ENCODE results near the gene AMMECR1. TPM values are rescaled to one million over a fixed set of nuclear protein-coding genes. Genes with fewer than 3 reads are reported as not detected.
"Not testable (repeated sequence)": the region's sequence is repeated elsewhere in the genome, so short reads cannot be mapped to it uniquely, and the experiment has no call there.

The AMMECR1 gene
- total RNA-seq, 4 donors from 2014 or later: 2.2 to 4.2 (median 2.9) TPM

DNA sequence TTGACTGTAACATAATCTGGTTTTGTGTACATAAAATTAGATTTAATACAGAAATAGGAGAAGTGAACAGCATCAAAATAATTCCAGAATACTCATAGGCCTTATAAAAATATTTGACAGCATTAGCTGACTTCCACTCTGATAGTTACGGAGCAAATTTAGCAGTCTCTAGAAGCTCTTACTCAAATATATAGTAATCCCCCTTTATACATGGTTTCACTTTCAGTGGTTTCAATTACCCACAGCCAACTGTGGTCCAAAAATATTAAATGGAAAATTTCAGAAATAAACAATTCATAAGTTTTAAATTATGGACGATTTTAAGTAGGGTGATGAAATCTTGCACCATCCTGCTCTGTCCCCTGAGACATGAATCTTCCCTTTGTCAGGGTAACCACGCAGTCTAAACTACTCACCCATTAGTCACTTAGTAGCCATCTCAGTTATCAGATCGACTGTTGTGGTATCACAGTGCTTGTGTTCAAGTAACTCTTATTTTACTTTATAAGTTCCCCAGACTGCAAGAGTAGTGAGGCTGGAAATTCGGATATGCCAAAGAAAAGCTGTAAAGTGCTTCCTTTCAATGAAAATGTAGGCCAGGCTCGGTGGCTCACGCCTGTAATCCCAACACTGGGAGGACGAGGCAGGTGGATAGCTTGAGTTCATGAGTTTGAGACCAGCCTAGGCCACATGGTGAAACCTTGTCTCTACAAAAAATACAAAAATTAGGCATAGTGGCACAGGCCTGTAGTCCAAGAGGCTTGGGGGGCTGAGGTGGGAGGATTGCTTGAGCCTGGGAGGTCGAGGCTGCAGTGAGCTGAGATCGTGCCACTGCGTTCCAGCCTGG lies 23.5 kb upstream of the AMMECR1 start:
- no peak for TF ChIP-seq POLR2A (IDR thresholded peaks at IDR 0.05)
- no peak for TF ChIP-seq EP300 (IDR thresholded peaks at IDR 0.05)
- TF ChIP-seq, protein P1, sequence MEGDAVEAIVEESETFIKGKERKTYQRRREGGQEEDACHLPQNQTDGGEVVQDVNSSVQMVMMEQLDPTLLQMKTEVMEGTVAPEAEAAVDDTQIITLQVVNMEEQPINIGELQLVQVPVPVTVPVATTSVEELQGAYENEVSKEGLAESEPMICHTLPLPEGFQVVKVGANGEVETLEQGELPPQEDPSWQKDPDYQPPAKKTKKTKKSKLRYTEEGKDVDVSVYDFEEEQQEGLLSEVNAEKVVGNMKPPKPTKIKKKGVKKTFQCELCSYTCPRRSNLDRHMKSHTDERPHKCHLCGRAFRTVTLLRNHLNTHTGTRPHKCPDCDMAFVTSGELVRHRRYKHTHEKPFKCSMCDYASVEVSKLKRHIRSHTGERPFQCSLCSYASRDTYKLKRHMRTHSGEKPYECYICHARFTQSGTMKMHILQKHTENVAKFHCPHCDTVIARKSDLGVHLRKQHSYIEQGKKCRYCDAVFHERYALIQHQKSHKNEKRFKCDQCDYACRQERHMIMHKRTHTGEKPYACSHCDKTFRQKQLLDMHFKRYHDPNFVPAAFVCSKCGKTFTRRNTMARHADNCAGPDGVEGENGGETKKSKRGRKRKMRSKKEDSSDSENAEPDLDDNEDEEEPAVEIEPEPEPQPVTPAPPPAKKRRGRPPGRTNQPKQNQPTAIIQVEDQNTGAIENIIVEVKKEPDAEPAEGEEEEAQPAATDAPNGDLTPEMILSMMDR (IDR thresholded peaks at IDR 0.05): no peak
- H3K27ac ChIP-seq: no peak overlapping the region
- WGBS, 2 donors: 67 to 68% methylated on average over 11 of the region's 11 CpGs
- H3K36me3 ChIP-seq: no peaks in the 10 kb centered on the region
- H3K27me3 ChIP-seq: no peaks in the 10 kb centered on the region
- no peaks in the 10 kb centered on the region for H3K4me1 ChIP-seq
- no peaks in the 10 kb centered on the region for H3K9me3 ChIP-seq
- no peak overlapping the region for H3K4me3 ChIP-seq
- DNase-seq (ENCODE audit: low spot score in 2 of 2): no peak

DNA sequence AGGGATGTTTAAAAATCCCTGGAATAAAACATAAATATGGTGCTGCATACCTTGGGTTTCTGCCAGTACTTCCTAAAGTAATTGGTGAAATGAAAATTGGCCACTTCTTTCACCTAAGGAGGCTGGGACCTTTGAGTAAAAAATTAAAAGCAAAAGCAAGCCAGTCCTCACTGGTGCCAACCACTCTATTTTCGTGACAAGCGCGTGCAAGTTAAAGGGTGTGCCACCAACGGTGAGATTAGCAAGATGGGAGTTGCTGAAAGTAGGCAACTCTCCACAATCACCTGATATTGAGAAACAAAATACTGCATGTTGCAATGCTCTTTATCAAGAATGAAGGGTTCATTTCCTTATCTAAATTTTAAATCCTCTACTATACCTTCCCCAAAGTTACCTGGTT lies 21.1 kb upstream of the AMMECR1 start:
- TF ChIP-seq POLR2A (IDR thresholded peaks at IDR 0.05) (no peak), EP300 (IDR thresholded peaks at IDR 0.05) (no peak)
- TF ChIP-seq, protein P1 (IDR thresholded peaks at IDR 0.05): no peak
- no peak for DNase-seq (ENCODE audit: low spot score in 2 of 2)
- H3K9me3 ChIP-seq: no peaks in the 10 kb centered on the region
- H3K27me3 ChIP-seq: no peaks in the 10 kb centered on the region
- H3K4me1 ChIP-seq: no peaks in the 10 kb centered on the region
- H3K36me3 ChIP-seq: no peaks in the 10 kb centered on the region
- H3K4me3 ChIP-seq: no peak overlapping the region
- no peak overlapping the region for H3K27ac ChIP-seq
- 76 to 91% methylated on average over 4 of the region's 4 CpGs for WGBS, 2 donors

DNA sequence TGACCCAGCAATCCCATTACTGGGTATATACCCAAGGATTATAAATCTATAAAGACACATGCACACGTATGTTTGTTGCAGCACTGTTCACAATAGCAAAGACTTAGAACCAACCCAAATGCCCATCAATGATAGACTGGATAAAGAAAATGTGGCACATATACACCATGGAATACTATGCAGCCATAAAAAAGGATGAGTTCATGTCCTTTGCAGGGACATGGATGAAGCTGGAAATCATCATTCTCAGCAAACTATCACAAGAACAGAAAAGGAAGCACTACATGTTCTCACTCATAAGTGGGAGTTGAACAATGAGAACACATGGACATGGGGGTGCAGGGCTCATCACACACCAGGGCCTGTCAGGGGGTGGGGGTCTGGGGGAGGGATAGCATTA lies 15.6 kb upstream of the AMMECR1 start:
- H3K4me1 ChIP-seq; H3K4me3 ChIP-seq; H3K27ac ChIP-seq; DNase-seq (ENCODE audit: low spot score in 2 of 2); H3K9me3 ChIP-seq; H3K36me3 ChIP-seq; H3K27me3 ChIP-seq: not testable (repeated sequence)
- 74 to 100% methylated on average over 1 of the region's 1 CpG for WGBS, 2 donors

DNA sequence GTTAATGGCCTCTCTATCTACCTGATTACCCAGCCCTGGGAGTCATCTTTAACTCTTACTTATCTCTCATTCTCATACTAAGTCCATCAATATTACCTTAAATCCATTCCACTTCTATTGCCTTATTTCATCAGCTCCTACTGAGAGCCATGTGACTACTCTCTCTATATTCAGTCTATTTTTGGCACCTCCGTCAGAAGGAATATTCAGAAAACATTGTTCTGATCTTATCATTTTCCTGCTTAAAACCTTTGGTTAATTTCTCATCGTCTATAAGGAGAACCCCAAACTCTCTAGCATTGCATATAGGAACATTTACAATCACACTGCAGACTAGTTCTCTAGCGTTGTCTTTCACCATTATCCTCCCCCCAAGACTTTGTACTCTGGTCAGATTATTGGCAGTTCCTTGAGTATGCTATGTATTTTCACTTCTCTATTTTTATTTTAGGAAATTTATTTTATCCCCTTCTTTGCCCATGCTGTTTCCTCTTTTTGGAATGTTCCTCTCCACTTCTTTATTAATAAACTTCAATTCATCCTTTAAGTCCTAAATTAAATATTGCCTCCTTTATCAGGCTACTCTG lies 13.7 kb upstream of the AMMECR1 start:
- no peak for DNase-seq (ENCODE audit: low spot score in 2 of 2)
- Histone ChIP-seq H3K4me3 (no peak overlapping the region), H3K4me1 (no peaks in the 10 kb centered on the region), H3K27me3 (peaks cover 0 to 3% of the 10 kb centered on the region in 2 donors), H3K27ac (no peak overlapping the region), H3K9me3 (no peaks in the 10 kb centered on the region), H3K36me3 (no peaks in the 10 kb centered on the region)
- TF ChIP-seq, protein P1 (IDR thresholded peaks at IDR 0.05): no peak
- TF ChIP-seq POLR2A (IDR thresholded peaks at IDR 0.05) (no peak), EP300 (IDR thresholded peaks at IDR 0.05) (no peak)
- 70 to 84% methylated on average over 3 of the region's 3 CpGs for WGBS, 2 donors

DNA sequence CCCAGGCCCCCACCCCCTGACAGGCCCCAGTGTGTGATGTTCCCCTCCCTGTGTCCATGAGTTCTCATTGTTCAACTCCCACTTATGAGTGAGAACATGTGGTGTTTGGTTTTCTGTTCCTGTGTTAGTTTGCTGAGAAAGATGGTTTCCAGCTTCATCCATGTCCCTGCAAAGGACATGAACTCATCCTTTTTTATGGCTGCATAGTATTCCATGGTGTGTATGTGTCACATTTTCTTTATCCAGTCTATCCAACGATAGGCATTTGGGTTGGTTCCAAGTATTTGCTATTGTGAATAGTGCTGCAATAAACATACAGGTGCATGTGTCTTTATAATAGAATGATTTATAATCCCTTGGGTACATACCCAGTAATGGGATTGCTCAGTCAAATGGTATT lies 10.7 kb upstream of the AMMECR1 start:
- H3K27me3 ChIP-seq; H3K27ac ChIP-seq; H3K4me3 ChIP-seq; DNase-seq (ENCODE audit: low spot score in 2 of 2); H3K4me1 ChIP-seq; H3K36me3 ChIP-seq; H3K9me3 ChIP-seq: not testable (repeated sequence)
- WGBS, 2 donors: 73 to 91% methylated on average over 1 of the region's 1 CpG

DNA sequence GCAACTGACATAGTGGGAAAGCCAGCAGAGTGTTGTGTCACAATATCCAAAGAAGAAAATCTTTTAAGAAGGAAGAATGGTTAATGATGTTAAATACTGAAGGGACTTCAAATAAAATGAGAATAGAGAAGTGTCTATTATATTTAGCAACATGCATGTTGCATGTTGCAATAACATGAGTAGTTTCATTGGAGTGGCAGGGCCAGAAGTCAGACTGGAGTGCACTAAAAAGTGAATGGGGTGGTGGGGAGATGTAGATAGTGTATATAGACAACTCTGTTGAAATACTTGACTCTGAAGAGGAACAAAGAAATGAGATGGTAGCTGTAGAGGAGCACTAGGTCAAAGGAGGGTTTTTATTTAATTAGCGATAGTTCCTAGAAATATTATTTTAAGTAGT lies 9.5 kb upstream of the AMMECR1 start:
- Histone ChIP-seq H3K27ac (no peak overlapping the region), H3K9me3 (peaks cover 0 to 8% (median 2%) of the 10 kb centered on the region in 4 donors), H3K4me1 (no peaks in the 10 kb centered on the region), H3K36me3 (no peaks in the 10 kb centered on the region), H3K27me3 (no peaks in the 10 kb centered on the region), H3K4me3 (no peak overlapping the region)
- WGBS, 2 donors: 88 to 89% methylated on average over 1 of the region's 1 CpG
- no peak for DNase-seq (ENCODE audit: low spot score in 2 of 2)
- TF ChIP-seq POLR2A (IDR thresholded peaks at IDR 0.05) (no peak), EP300 (IDR thresholded peaks at IDR 0.05) (peak in 1 of 2 donors; percentile 24)
- TF ChIP-seq, protein P1 (IDR thresholded peaks at IDR 0.05): no peak

Measured in tibial nerve (tissue), 4 donors.